ENCODE measurements around the gene FBLN7. TPM values are rescaled to one million over a fixed set of nuclear protein-coding genes. Genes with fewer than 3 reads are reported as not detected.

The FBLN7 gene
- polyA plus RNA-seq, 5 donors, result 10.5 to 15.2 (median 11.8) TPM

GRCh38 chr2:112155331-112156151, 17.4 kb downstream of the FBLN7 start:
- DNase-seq, result no peak

GRCh38 chr2:112156152-112156986, 18.2 kb downstream of the FBLN7 start:
- no peak for DNase-seq

- DNase-seq, result no peak
Observed at GRCh38 chr2:112157472-112157871, 19.3 kb downstream of the FBLN7 start.

GRCh38 chr2:112159454-112159921, 21.3 kb downstream of the FBLN7 start:
- DNase-seq, result no peak

- DNase-seq, result no peak
Observed at GRCh38 chr2:112160283-112161250, 22.4 kb downstream of the FBLN7 start.

- no peak for DNase-seq
Observed at GRCh38 chr2:112161431-112162145, 23.4 kb downstream of the FBLN7 start.

- no peak for DNase-seq
Observed at GRCh38 chr2:112162341-112162740, 24.2 kb downstream of the FBLN7 start.

- DNase-seq, result no peak
Observed at GRCh38 chr2:112162956-112163355, 24.8 kb downstream of the FBLN7 start.

GRCh38 chr2:112163541-112163981, 25.4 kb downstream of the FBLN7 start:
- DNase-seq, result no peak

- no peak for DNase-seq
Observed at GRCh38 chr2:112164876-112165275, 26.7 kb downstream of the FBLN7 start.

- DNase-seq, result no peak
Observed at GRCh38 chr2:112165296-112165695, 27.1 kb downstream of the FBLN7 start.

- DNase-seq, result no peak
Observed at GRCh38 chr2:112166806-112167499, 28.8 kb downstream of the FBLN7 start.

- DNase-seq, result no peak
Observed at GRCh38 chr2:112168422-112169124, 30.4 kb downstream of the FBLN7 start.

GRCh38 chr2:112170495-112170894, 32.3 kb downstream of the FBLN7 start:
- DNase-seq, result no peak

GRCh38 chr2:112173646-112174319, 35.6 kb downstream of the FBLN7 start:
- DNase-seq, result no peak

- no peak for DNase-seq
Observed at GRCh38 chr2:112174383-112174782, 36.2 kb downstream of the FBLN7 start.

GRCh38 chr2:112175333-112175732, 37.1 kb downstream of the FBLN7 start:
- no peak for DNase-seq

GRCh38 chr2:112175958-112176573, 37.9 kb downstream of the FBLN7 start:
- no peak for DNase-seq
